Measurements from ENCODE around the gene IFIH1. TPM values are rescaled to one million over a fixed set of nuclear protein-coding genes. Genes with fewer than 3 reads are reported as not detected.

IFIH1 gene
- total RNA-seq, 3 donors from 2014 or later: 15.1 to 20.9 (median 18.3) TPM

- Histone ChIP-seq H3K36me3 (ENCODE audit: low read depth) (no peaks in the 10 kb centered on the region), H3K9me3 (no peaks in the 10 kb centered on the region), H3K4me1 (ENCODE audit: low read depth) (no peaks in the 10 kb centered on the region), H3K4me3 (no peak overlapping the region)
- DNase-seq (peak in 1 of 3 donors; percentile 15), ATAC-seq (no peak)
- intact Hi-C loops (cut with DNase I, micrococcal nuclease): loop anchor here (5.0 to 10.0 kb wide), 3 partner anchors 74 to 147 kb away; partner anchors contain the start of gene GCG (in 1 of the 2)
- TF ChIP-seq, protein P1, sequence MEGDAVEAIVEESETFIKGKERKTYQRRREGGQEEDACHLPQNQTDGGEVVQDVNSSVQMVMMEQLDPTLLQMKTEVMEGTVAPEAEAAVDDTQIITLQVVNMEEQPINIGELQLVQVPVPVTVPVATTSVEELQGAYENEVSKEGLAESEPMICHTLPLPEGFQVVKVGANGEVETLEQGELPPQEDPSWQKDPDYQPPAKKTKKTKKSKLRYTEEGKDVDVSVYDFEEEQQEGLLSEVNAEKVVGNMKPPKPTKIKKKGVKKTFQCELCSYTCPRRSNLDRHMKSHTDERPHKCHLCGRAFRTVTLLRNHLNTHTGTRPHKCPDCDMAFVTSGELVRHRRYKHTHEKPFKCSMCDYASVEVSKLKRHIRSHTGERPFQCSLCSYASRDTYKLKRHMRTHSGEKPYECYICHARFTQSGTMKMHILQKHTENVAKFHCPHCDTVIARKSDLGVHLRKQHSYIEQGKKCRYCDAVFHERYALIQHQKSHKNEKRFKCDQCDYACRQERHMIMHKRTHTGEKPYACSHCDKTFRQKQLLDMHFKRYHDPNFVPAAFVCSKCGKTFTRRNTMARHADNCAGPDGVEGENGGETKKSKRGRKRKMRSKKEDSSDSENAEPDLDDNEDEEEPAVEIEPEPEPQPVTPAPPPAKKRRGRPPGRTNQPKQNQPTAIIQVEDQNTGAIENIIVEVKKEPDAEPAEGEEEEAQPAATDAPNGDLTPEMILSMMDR (IDR thresholded peaks at IDR 0.05): no peak
Measured at GRCh38 chr2:162298669-162299335, 19.7 kb downstream of the IFIH1 start.

DNA sequence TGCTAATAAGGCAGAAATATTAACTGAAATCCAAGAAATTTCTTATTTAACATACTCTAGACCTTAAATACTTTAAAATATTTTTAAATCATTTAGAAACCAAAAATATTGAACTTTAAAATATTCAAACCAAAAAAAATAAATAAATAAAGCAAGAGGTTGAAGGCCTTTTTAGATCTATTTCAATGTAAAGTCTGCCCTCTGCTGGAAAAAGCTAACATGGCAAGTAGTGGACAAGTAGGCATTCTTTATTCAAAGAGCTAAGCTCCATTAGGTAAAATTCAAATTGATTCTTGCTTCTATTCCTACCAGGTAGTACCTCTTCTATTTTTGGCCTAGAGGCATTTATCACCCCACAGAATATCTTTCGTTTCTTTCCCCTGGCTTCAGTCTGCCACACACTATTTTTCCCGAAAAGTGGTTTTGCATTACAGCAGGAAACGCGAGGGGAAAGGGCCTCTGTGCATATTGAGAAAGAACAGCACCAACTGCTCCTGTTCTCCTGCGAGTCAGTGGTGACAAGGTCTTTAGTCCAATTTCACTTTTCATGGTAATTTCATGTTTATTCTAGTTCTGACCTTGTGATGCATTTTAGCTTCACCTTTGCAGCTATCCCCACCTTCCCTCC lies 20.4 kb downstream of the IFIH1 start:
- TF ChIP-seq, protein P1 (IDR thresholded peaks at IDR 0.05): peak; percentile 54
- H3K4me3 ChIP-seq: no peak overlapping the region
- no peaks in the 10 kb centered on the region for H3K36me3 ChIP-seq (ENCODE audit: low read depth)
- no peaks in the 10 kb centered on the region for H3K9me3 ChIP-seq
- H3K4me1 ChIP-seq (ENCODE audit: low read depth): no peaks in the 10 kb centered on the region
- ATAC-seq (peak; percentile 70), DNase-seq (peak in 1 of 3 donors; percentile 95)
- intact Hi-C loops (cut with DNase I, micrococcal nuclease): loop anchor here (5.0 to 10.0 kb wide), 3 partner anchors 73 to 146 kb away; partner anchors contain the start of gene GCG (in 1 of the 2)

DNA sequence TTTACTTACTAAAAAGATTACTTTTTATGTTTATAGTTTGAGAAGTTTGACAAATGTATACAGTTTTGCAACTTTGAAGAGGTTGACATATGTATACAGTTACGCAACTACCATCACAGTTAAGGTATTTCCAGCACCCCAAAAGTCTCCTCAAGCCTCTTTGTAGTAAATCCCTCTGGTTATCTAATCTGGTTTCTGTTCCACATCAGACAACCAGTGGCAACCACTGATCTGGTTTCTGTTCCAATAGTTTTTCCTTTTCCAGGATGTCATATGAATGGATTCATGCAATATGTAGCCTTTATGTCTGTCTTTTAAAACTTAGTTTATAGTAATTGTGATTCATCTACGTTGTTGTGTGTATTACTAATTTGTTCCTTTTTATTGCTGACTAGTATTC lies 23.5 kb downstream of the IFIH1 start:
- Histone ChIP-seq H3K9me3 (no peaks in the 10 kb centered on the region), H3K36me3 (ENCODE audit: low read depth) (no peaks in the 10 kb centered on the region), H3K4me3 (no peak overlapping the region), H3K4me1 (ENCODE audit: low read depth) (no peaks in the 10 kb centered on the region)
- no peak for DNase-seq
- no peak for ATAC-seq
- intact Hi-C loops (cut with DNase I, micrococcal nuclease): loop anchor here (5.0 to 10.0 kb wide), 3 partner anchors 70 to 143 kb away; partner anchors contain the start of gene GCG (in 1 of the 2)
- TF ChIP-seq, protein P1 (IDR thresholded peaks at IDR 0.05): no peak

- Histone ChIP-seq H3K36me3 (ENCODE audit: low read depth) (no peaks in the 10 kb centered on the region), H3K4me1 (ENCODE audit: low read depth) (no peaks in the 10 kb centered on the region), H3K4me3 (no peak overlapping the region), H3K9me3 (no peaks in the 10 kb centered on the region)
- no peak for ATAC-seq
- intact Hi-C loops (cut with DNase I, micrococcal nuclease): loop anchor here in 1 of 2 donors (10.0 kb wide), 1 partner anchor 68 kb away; no protein-coding TSS in a partner anchor
- no peak for DNase-seq
- TF ChIP-seq, protein P1 (IDR thresholded peaks at IDR 0.05): no peak
Measured at GRCh38 chr2:162293122-162293786, 25.2 kb downstream of the IFIH1 start.

DNA sequence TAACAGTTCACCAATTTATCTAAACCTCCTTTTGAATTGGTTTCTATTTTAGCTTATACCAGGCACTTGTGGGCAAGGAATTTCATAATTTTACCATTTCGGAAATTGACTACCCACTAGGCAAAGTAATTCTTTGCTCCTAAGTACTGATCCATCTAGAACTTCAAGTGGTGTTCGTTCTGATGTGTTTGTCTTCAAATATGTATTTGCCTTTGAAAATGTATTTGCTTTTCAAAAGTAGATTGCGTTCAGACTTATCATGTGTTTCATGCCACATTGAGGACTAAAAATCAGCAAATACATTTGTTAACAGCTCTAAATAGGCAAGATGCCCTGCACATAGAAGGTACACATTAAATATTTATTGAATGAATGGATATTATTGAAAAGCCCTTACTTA lies 26.7 kb downstream of the IFIH1 start:
- intact Hi-C loops (cut with DNase I, micrococcal nuclease): loop anchor here in 1 of 2 donors (10.0 kb wide), 1 partner anchor 67 kb away; no protein-coding TSS in a partner anchor
- no peak for DNase-seq
- TF ChIP-seq, protein P1 (IDR thresholded peaks at IDR 0.05): no peak
- Histone ChIP-seq H3K36me3 (ENCODE audit: low read depth) (no peaks in the 10 kb centered on the region), H3K4me3 (no peak overlapping the region), H3K4me1 (ENCODE audit: low read depth) (no peaks in the 10 kb centered on the region), H3K9me3 (no peaks in the 10 kb centered on the region)
- ATAC-seq: no peak

Data from mucosa of descending colon (tissue), 3 donors.